BLaER1 (cell line): ENCODE data around the gene MPV17.
"Not testable (repeated sequence)": the region's sequence is repeated elsewhere in the genome, so short reads cannot be mapped to it uniquely, and the experiment has no call there.

Experiments used
- H3K27ac ChIP-seq: shearing (Covaris generic); formaldehyde crosslinking; 2 replicates; pipeline ENCODE4 v1.8.1; 2022
- H3K27me3 ChIP-seq: shearing (Covaris generic); formaldehyde crosslinking; 2 replicates; pipeline ENCODE4 v1.8.1; 2022
- H3K36me3 ChIP-seq: shearing (Covaris generic); formaldehyde crosslinking; 2 replicates; pipeline ENCODE4 v1.8.1; 2022
- H3K4me1 ChIP-seq: shearing (Covaris generic); formaldehyde crosslinking; 2 replicates; pipeline ENCODE4 v1.8.1; 2022
- H3K4me2 ChIP-seq: shearing (Covaris generic); formaldehyde crosslinking; 2 replicates; pipeline ENCODE4 v1.8.1; 2022
- H3K4me3 ChIP-seq: shearing (Covaris generic); formaldehyde crosslinking; 2 replicates; pipeline ENCODE4 v1.8.1; 2022
- H3K9ac ChIP-seq: shearing (Covaris generic); formaldehyde crosslinking; 2 replicates; pipeline ENCODE4 v1.8.1; 2022
- H3K9me3 ChIP-seq: shearing (Covaris generic); formaldehyde crosslinking; 2 replicates; pipeline ENCODE4 v1.8.1; 2022
- H4K20me1 ChIP-seq: shearing (Covaris generic); formaldehyde crosslinking; 2 replicates; pipeline ENCODE4 v1.8.1; 2022
- Cebpa-rat ChIP-seq: shearing (Covaris generic); IDR thresholded peaks from 2 replicates; pipeline ENCODE4 v1.8.1; 2022

MPV17 gene

DNA sequence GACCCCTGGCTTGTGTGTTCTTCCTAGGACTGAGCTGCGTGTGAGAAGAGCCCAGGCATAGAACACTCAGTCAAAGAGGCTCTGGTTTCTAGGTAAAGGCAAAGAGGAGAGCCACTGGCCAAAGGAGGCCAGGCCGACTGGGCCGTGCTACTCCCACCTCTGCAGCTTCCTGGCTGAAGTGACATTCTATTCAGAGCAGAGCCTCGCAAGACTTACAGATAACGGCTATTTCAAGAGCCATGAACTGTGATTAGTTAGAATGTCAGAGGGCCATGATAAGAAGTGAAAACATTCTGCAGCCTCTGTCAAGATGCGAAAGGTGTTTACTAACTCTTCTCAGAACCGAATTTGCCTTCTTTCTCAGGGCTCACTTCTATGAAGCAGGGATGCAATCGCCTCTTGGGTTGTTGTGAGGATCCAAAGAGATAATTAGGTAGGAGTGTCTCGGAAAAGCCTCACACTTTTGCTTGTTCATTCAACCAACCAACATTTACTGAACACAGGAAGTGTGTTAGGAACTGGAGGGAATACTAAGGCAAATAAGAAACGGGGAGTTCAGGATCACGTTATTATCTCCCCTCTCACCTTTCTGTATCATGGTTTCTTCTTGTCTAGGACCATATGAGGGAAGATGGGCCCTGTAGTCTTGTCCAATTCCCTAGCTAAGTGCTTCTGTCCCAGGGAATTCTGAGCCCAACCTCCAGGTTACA is 51.1 kb downstream of the MPV17 start:
- Histone ChIP-seq H3K4me1 (0 out of 2 replicates have a peak, but pooled peaks cover 5% of the 10 kb centered on the region), H3K27ac (no peak overlapping the region), H3K4me2 (no peak overlapping the region), H3K36me3 (no peaks in the 10 kb centered on the region), H3K9me3 (no peaks in the 10 kb centered on the region), H3K4me3 (no peak overlapping the region), H3K9ac (no peak overlapping the region), H3K27me3 (peaks cover 13% of the 10 kb centered on the region), H4K20me1 (no peaks in the 10 kb centered on the region)
- no peak for TF ChIP-seq Cebpa-rat

DNA sequence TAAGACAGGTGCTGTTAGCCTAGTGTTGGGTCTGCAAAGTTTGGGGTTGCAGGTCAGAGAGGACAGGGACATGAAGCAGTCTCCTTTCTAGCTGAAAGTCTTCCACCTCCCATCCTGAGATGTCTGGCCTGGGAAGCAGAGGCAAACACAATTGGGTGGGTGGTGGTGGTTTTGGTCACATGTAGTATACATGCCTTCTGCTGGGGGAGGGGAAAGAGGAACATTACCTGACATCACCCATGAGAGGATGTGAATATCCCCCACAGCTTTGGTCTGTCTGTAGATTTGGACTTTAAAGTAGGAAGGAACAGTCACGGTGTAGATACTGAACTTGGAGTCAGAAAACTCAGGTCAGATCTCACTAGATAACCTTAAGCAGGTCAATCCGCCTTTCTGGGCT is 52.2 kb downstream of the MPV17 start:
- no peak overlapping the region for H3K27ac ChIP-seq
- H4K20me1 ChIP-seq = no peaks in the 10 kb centered on the region
- peaks cover 24% of the 10 kb centered on the region for H3K27me3 ChIP-seq
- no peak overlapping the region for H3K9ac ChIP-seq
- H3K36me3 ChIP-seq = no peaks in the 10 kb centered on the region
- TF ChIP-seq Cebpa-rat = no peak
- no peak overlapping the region for H3K4me3 ChIP-seq
- 0 out of 2 replicates have a peak, but pooled peaks cover 5% of the 10 kb centered on the region for H3K4me1 ChIP-seq
- H3K9me3 ChIP-seq = no peaks in the 10 kb centered on the region
- no peak overlapping the region for H3K4me2 ChIP-seq

DNA sequence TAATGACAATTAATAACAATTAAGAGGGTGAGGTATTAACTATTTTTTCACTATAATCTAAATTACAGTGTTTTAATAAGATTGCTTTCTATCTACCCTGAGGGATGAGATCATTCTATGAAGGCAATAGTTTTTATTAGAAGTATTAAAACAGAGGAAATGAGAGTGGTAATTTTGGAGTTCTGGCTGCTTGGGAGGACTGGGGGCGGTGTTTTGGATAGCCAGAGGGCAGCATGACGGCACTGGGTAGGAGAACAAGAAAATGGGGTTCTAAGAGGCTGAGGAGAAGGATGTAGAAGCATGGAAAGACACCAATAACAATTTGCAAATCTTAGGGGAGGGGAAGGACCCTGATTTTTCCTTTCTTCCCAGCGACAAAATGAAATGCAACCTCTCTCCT is 52.8 kb downstream of the MPV17 start:
- Histone ChIP-seq H3K27me3 (peaks cover 30% of the 10 kb centered on the region), H3K27ac (no peak overlapping the region), H3K4me3 (no peak overlapping the region), H3K4me2 (no peak overlapping the region), H3K36me3 (no peaks in the 10 kb centered on the region), H3K9ac (no peak overlapping the region), H4K20me1 (no peaks in the 10 kb centered on the region), H3K9me3 (no peaks in the 10 kb centered on the region), H3K4me1 (0 out of 2 replicates have a peak, but pooled peaks cover 5% of the 10 kb centered on the region)
- no peak for TF ChIP-seq Cebpa-rat

DNA sequence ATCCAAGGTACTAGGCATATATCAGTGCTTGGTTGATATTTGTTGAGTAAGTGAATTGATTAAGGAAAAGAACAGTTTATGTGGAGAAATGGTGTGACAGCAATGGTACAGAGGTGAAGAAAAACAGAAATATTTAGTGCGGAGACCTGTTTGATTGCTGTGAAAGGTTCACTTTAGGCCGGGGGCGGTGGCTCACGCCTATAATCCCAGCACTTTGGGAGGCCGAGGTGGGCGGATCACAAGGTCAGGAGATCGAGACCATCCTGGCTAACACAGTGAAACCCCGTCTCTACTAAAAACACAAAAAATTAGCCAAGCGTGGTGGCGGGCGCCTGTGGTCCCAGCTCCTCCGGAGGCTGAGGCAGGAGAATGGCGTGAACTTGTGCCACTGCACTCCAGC is 54.6 kb downstream of the MPV17 start:
- not testable (repeated sequence) for H3K9me3 ChIP-seq, H3K9ac ChIP-seq, H3K4me3 ChIP-seq, H3K27ac ChIP-seq, H3K36me3 ChIP-seq, H3K4me2 ChIP-seq
- Histone ChIP-seq H3K4me1 (peaks cover 21% of the 10 kb centered on the region), H3K27me3 (peaks cover 48% of the 10 kb centered on the region), H4K20me1 (peaks cover 14% of the 10 kb centered on the region)

DNA sequence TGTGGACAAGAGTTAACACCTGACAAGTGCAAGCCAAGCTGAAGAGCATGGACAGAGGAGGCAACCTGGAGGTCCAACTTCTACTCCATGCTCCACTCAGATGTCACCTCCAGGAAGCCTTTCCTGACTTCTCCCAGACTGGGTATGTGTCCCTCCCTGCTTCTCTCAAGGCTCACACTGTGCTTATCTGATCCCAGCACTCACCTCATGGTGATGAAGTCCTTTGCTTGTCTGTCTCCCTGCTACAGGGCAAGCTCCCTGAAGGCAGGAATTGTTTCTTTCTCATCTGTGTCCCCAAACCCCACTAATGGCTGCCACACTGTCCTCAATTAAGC is 57.4 kb downstream of the MPV17 start:
- no peak for TF ChIP-seq Cebpa-rat
- no peak overlapping the region for H3K9ac ChIP-seq
- no peaks in the 10 kb centered on the region for H3K36me3 ChIP-seq
- H3K27ac ChIP-seq = no peak overlapping the region
- H3K4me1 ChIP-seq = peaks cover 35% of the 10 kb centered on the region
- H3K4me3 ChIP-seq = no peak overlapping the region
- no peaks in the 10 kb centered on the region for H3K9me3 ChIP-seq
- H3K27me3 ChIP-seq = peaks cover 76% of the 10 kb centered on the region
- peak overlapping the region; percentile 95 for H3K4me2 ChIP-seq
- peaks cover 39% of the 10 kb centered on the region for H4K20me1 ChIP-seq

DNA sequence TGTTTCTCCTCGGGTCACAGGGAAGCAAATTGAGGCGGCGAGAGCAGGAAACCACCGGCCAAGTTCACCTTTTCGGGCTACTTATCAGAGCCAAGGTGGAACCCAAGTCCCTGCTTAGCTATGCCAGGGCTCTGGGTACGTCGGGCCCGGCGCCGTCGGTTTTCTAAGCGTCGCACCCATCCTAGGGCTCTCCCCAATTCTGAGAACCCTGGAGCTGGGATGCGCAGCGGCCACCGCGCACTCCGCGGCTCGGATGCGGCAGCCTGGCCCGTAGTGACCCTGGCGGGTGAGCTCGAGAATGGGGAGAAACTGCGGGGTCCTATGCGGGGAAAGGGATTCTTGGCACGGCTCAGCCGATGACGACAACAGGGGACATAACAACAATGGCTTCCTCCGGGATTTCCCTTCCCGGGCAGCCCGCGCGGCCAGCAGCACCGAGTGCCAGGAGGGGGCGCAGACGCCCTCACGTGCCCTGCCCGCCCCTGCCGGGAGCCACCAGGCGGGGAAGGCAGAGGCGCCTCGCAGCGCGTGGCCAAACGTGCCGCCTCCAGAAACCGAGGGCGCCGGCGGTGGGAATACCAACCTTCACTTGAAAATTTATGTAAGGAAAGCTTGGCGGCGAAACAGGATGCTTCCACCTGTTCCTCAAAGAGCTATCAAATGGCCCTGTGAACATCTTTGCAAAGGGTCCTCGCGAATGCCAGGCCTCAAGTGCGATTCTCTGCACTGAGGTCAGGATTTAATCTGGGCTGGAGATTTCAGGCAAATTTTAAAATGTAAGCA is 58.0 kb downstream of the MPV17 start:
- no peak overlapping the region for H3K27ac ChIP-seq
- peak overlapping the region; percentile 95 for H3K4me2 ChIP-seq
- peaks cover 45% of the 10 kb centered on the region for H4K20me1 ChIP-seq
- peak overlapping the region; percentile 67 for H3K4me3 ChIP-seq
- peaks cover 35% of the 10 kb centered on the region for H3K4me1 ChIP-seq
- H3K36me3 ChIP-seq = no peaks in the 10 kb centered on the region
- no peaks in the 10 kb centered on the region for H3K9me3 ChIP-seq
- no peak overlapping the region for H3K9ac ChIP-seq
- peaks cover 82% of the 10 kb centered on the region for H3K27me3 ChIP-seq
- TF ChIP-seq Cebpa-rat = no peak

DNA sequence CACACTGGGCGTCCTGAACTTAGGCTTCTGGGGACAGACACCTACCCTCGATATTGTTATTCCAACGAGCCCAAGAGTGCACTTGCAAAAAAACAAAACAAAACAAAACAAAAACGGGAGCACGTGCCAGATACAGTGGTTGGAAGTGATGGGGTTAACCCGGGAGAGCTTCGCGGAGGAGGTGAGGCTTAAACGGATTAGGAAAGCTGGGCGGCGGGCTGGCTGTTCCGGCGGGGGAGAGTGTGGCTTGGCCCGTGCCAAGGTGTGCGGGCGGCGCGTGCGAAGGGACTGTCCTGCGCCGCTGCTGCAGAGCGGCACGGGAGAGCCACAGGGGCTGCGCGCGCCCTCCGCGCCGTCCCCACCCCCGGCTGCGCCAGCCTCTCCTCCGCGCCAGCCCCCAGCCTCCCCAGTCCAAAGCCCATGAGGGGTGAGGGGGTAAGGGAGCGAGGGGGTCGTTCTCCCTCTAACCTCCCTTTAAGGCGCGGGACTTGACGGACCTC is 58.6 kb downstream of the MPV17 start:
- H3K27me3 ChIP-seq = peaks cover 85% of the 10 kb centered on the region
- no peak for TF ChIP-seq Cebpa-rat
- H3K4me2 ChIP-seq = peak overlapping the region; percentile 95
- H3K4me3 ChIP-seq = peak overlapping the region; percentile 67
- no peaks in the 10 kb centered on the region for H3K36me3 ChIP-seq
- H3K27ac ChIP-seq = no peak overlapping the region
- H3K9ac ChIP-seq = no peak overlapping the region
- peaks cover 35% of the 10 kb centered on the region for H3K4me1 ChIP-seq
- H3K9me3 ChIP-seq = no peaks in the 10 kb centered on the region
- peaks cover 47% of the 10 kb centered on the region for H4K20me1 ChIP-seq

DNA sequence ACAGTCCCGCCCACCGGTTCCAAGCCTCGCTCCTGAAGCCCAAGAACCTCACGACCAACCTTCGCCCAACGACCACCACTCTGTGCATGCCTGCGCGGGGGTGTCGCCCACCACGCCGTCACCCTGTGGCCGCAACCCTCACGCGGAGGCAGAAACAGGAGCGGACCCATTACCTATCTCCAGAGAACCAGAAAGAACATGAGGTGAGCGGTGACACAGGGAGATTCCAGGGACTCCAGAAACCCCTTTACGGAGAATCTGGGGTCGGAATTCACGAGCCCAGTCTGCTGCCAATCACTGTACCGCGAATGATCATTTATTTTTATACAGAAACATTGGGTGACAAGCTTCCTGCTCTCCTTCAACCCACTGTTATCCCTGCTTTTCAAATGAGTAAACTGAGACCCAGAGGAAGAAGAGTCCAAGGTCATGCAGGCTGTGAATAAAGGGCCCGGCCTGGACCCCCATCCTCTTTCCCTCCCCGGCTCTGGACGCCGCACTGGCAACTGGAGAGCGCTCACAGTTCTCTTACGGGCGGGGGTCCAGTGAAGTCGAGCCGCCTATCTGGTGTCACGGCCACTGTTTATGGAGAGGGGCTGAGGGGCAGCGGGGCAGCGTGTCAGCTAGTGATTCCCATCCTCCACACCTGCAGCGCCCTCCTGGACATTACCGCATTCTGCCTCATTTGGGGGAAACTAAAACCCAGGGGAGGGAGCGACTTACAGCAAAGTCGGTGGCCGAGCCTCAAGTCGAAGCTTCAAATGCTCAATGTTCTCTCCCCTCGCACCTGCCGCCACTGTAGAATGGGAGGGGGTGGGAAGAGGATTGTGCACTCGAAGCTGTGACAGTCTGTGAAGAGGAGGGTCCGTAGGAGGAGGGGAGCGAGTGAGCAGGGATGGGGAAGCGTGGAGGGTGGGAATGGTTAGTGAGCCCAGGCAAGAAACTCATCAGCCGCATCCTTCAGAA is 59.3 kb downstream of the MPV17 start:
- H3K27ac ChIP-seq = no peak overlapping the region

More for the DNA sequence above, 59.3 kb downstream of the MPV17 start:
- no peak for TF ChIP-seq Cebpa-rat
- no peaks in the 10 kb centered on the region for H3K9me3 ChIP-seq
- no peak overlapping the region for H3K9ac ChIP-seq
- H3K4me2 ChIP-seq = peak overlapping the region; percentile 95
- peaks cover 34% of the 10 kb centered on the region for H3K4me1 ChIP-seq
- H4K20me1 ChIP-seq = peaks cover 47% of the 10 kb centered on the region
- no peaks in the 10 kb centered on the region for H3K36me3 ChIP-seq
- H3K27me3 ChIP-seq = peaks cover 92% of the 10 kb centered on the region
- H3K4me3 ChIP-seq = peak overlapping the region; percentile 67
